GM18502 (cell line): ENCODE results near the gene ABCC12.

Experiments used
- ATAC-seq: cut with Tn5 transposase; IDR thresholded peaks from one replicate; pipeline ENCODE4 v1.9.1; 2021; ENCODE audit warnings: mild to moderate bottlenecking; ENCODE audit not compliant: unreplicated experiment, poor library complexity

Gene ABCC12

GRCh38 chr16:48110000-48110399 is 45.8 kb downstream of the ABCC12 start:
- ATAC-seq: no peak

- no peak for ATAC-seq
Observed at GRCh38 chr16:48109475-48109874, 46.3 kb downstream of the ABCC12 start.

- ATAC-seq: no peak
Observed at GRCh38 chr16:48106446-48106845, 49.3 kb downstream of the ABCC12 start.
